Spleen (tissue), 11 donors: ENCODE measurements around the gene TAX1BP1. TPM values are rescaled to one million over a fixed set of nuclear protein-coding genes. Genes with fewer than 3 reads are reported as not detected.

Experiments
- DNase-seq: peaks from one replicate; pipeline ENCODE4 v3.0.0-alpha.2; 2020
- H3K27ac ChIP-seq, 8 donors: fragments of 200-600 bp; sonication (generic) in 7 of 8; 1 replicate in 4 of 8; 2 replicates in 4 of 8; pipeline versions ENCODE4 v1.5.0 to v1.8.0; 2016 to 2021; ENCODE audit warnings: inconsistent platforms in 4 of 8, mild to moderate bottlenecking in 4 of 8, moderate library complexity in 1 of 8
- H3K27me3 ChIP-seq, 7 donors: fragments of 200-600 bp; sonication (generic) in 6 of 7; replicated peaks in 1 of 7; 1 replicate in 4 of 7; 2 replicates in 3 of 7; pipeline versions ENCODE4 v1.5.0 to v1.8.0; 2016 to 2021; ENCODE audit warnings: inconsistent platforms in 3 of 7, mild to moderate bottlenecking in 1 of 7
- H3K36me3 ChIP-seq, 6 donors: fragments of 200-600 bp; sonication (generic) in 5 of 6; 1 replicate in 4 of 6; 2 replicates in 2 of 6; pipeline versions ENCODE4 v1.5.0 to v1.8.0; 2016 to 2021; ENCODE audit warnings: inconsistent platforms in 2 of 6
- H3K4me1 ChIP-seq, 6 donors: fragments of 200-600 bp; sonication (generic) in 5 of 6; 1 replicate in 3 of 6; 2 replicates in 3 of 6; pipeline versions ENCODE4 v1.5.0 to v1.8.0; 2016 to 2021; ENCODE audit warnings: inconsistent platforms in 3 of 6
- H3K4me3 ChIP-seq, 8 donors: fragments of 200-600 bp; sonication (generic) in 7 of 8; 1 replicate in 4 of 8; 2 replicates in 4 of 8; pipeline versions ENCODE4 v1.5.0 to v1.8.0; 2016 to 2021; ENCODE audit warnings: inconsistent platforms in 4 of 8, mild to moderate bottlenecking in 4 of 8, moderate library complexity in 2 of 8
- H3K9me3 ChIP-seq, 8 donors: fragments of 200-600 bp; sonication (generic) in 7 of 8; 1 replicate in 4 of 8; 2 replicates in 4 of 8; pipeline versions ENCODE4 v1.5.0 to v1.8.0; 2016 to 2021; ENCODE audit warnings: inconsistent platforms in 4 of 8
- POLR2A ChIP-seq, 3 donors: fragments of 450-650 bp; IDR thresholded peaks; one replicate each; pipeline ENCODE4 v1.5.1; 2017; ENCODE audit warnings: antibody characterized with exemption in 3 of 3, mild to moderate bottlenecking in 1 of 3
- POLR2AphosphoS5 ChIP-seq, 3 donors: sonication (generic); formaldehyde crosslinking; IDR thresholded peaks; one replicate each; pipeline ENCODE4 v1.5.1; 2017; ENCODE audit warnings: antibody characterized with exemption in 3 of 3
- WGBS, 5 donors: extraction: QIAGEN DNeasy Blood & Tissue Kit in 3 of 5; methylation state at CpG; one replicate each; pipeline versions ENCODE4 v1.1.5 to v1.1.7; 2013 to 2018; 5-methylcytosine and 5-hydroxymethylcytosine counted together
- intact Hi-C: fragments of 100-400 bp; cut with DNase I; formaldehyde crosslinking; loops from one replicate; pipeline ENCODE4 v1.15.0; 2023; ENCODE audit warnings: low total_unique reads
- polyA plus RNA-seq, 3 donors: library from polyadenylated mRNA; stranded (reverse); fragments of 200-250 nt; gene quantifications; one replicate each; pipeline ENCODE4 v1.2.1, GENCODE V29; 2013
- total RNA-seq, 7 donors: library from RNA; depleted of rRNA in 3 of 7; stranded (reverse); fragments of >200 nt in 3 of 7; fragmentation: NEBNext Ultra II Directional in 4 of 7; extraction: Animal tissue kit (Norgen Biotek cat#: 25700) in 4 of 7; gene quantifications; one replicate each; pipeline versions ENCODE4 v1.1.0 to v1.2.1, GENCODE V29; 2016 to 2021
- TF ChIP-seq, protein P1 (sequence below), 11 experiments: fragments of 200-600 bp in 7 of 11; fragments of 450-650 bp in 4 of 11; sonication (generic) in 4 of 11; IDR thresholded peaks in 8 of 11; conservative IDR thresholded peaks in 3 of 11; 1 replicate in 7 of 11; 2 replicates in 4 of 11; pipeline versions ENCODE4 v1.4.0 to v1.8.0; 2016 to 2021; ENCODE audit warnings: antibody characterized with exemption in 11 of 11, inconsistent platforms in 4 of 11, mild to moderate bottlenecking in 1 of 11
- donor health status: healthy with polysubstance abuse.
- donor health status: DM: no; HTN: no; CAD: no; lungs with moderate emphysema.
- donor health status: DM: no; HTN: no; CAD: no.
- donor health status: Bipolar disorder and iron deficiency.
- donor health status: healthy.
- donor health status: DM: no; HTN: no; CAD: no.
- donor health status: DM: yes; HTN: yes; CAD: no.

The TAX1BP1 gene
- total and polyA plus RNA-seq, 10 donors: 28.6 to 146 (median 99.3) TPM

GRCh38 chr7:27774717-27775328 is 34.9 kb downstream of the TAX1BP1 start:
- Histone ChIP-seq H3K36me3 (peaks cover 0 to 60% (median 21%) of the 10 kb centered on the region in 6 donors), H3K4me1 (peaks cover 0 to 6% (median 0%) of the 10 kb centered on the region in 6 donors), H3K27me3 (no peaks in the 10 kb centered on the region), H3K4me3 (no peak overlapping the region), H3K27ac (no peak overlapping the region), H3K9me3 (no peaks in the 10 kb centered on the region)
- WGBS, 5 donors: 59 to 69% (median 66%) methylated on average over 2 of the region's 2 CpGs
- no peak for DNase-seq
- intact Hi-C loops: no loop called here
- TF ChIP-seq POLR2A (IDR thresholded peaks at IDR 0.05): no peak
- TF ChIP-seq, protein P1, sequence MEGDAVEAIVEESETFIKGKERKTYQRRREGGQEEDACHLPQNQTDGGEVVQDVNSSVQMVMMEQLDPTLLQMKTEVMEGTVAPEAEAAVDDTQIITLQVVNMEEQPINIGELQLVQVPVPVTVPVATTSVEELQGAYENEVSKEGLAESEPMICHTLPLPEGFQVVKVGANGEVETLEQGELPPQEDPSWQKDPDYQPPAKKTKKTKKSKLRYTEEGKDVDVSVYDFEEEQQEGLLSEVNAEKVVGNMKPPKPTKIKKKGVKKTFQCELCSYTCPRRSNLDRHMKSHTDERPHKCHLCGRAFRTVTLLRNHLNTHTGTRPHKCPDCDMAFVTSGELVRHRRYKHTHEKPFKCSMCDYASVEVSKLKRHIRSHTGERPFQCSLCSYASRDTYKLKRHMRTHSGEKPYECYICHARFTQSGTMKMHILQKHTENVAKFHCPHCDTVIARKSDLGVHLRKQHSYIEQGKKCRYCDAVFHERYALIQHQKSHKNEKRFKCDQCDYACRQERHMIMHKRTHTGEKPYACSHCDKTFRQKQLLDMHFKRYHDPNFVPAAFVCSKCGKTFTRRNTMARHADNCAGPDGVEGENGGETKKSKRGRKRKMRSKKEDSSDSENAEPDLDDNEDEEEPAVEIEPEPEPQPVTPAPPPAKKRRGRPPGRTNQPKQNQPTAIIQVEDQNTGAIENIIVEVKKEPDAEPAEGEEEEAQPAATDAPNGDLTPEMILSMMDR (IDR thresholded peaks at IDR 0.05 in 8 of 11, conservative IDR thresholded peaks at IDR 0.05 in 3 of 11): peak in 8 of 11 experiments; percentile 8 to 45 (median 34)

DNA sequence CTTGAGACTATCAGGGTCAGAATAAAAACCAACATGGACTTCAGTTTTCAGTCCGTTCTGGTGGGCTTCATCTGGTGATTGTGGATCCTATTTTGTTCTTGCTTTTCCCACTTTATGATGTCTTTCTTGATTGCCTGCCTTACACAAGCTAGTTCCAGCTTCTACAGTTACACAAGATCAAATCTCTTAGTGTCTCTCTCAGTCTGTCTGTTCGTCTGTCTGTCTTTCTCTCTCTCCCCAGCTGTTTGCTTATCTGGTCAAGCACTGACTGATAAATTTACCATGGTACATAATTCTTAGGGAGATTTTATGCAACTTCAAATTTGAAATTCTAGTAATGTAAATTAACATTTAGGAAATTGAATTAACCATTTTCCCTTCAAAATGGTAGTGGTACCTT is 35.8 kb downstream of the TAX1BP1 start:
- Histone ChIP-seq H3K4me3 (no peak overlapping the region), H3K27me3 (no peaks in the 10 kb centered on the region), H3K4me1 (peaks cover 0 to 6% (median 0%) of the 10 kb centered on the region in 6 donors), H3K27ac (no peak overlapping the region), H3K36me3 (peaks cover 0 to 51% (median 15%) of the 10 kb centered on the region in 6 donors), H3K9me3 (no peaks in the 10 kb centered on the region)
- no peak for DNase-seq
- TF ChIP-seq, protein P1 (IDR thresholded peaks at IDR 0.05 in 8 of 11, conservative IDR thresholded peaks at IDR 0.05 in 3 of 11): no peak
- TF ChIP-seq POLR2A (IDR thresholded peaks at IDR 0.05): no peak
- no peak for TF ChIP-seq POLR2AphosphoS5 (IDR thresholded peaks at IDR 0.05)
- 84 to 98% (median 93%) methylated on average over 2 of the region's 2 CpGs for WGBS, 5 donors
- intact Hi-C loops: no loop called here

- peaks cover 0 to 34% (median 4%) of the 10 kb centered on the region in 6 donors for H3K36me3 ChIP-seq
- intact Hi-C loops: no loop called here
- WGBS, 5 donors: 72 to 98% (median 95%) methylated on average over 2 of the region's 2 CpGs
- H3K27me3 ChIP-seq: no peaks in the 10 kb centered on the region
- no peak for DNase-seq
- no peak overlapping the region for H3K4me3 ChIP-seq
- H3K27ac ChIP-seq: no peak overlapping the region
- no peaks in the 10 kb centered on the region for H3K9me3 ChIP-seq
- peaks cover 0 to 9% (median 1%) of the 10 kb centered on the region in 6 donors for H3K4me1 ChIP-seq
- TF ChIP-seq POLR2AphosphoS5 (IDR thresholded peaks at IDR 0.05) (no peak), POLR2A (IDR thresholded peaks at IDR 0.05) (no peak)
- TF ChIP-seq, protein P1 (IDR thresholded peaks at IDR 0.05 in 8 of 11, conservative IDR thresholded peaks at IDR 0.05 in 3 of 11): no peak
Measured at GRCh38 chr7:27777662-27778061, 37.7 kb downstream of the TAX1BP1 start.

GRCh38 chr7:27779873-27780272 is 39.9 kb downstream of the TAX1BP1 start:
- H3K9me3 ChIP-seq: no peaks in the 10 kb centered on the region
- peaks cover 0 to 12% (median 3%) of the 10 kb centered on the region in 6 donors for H3K4me1 ChIP-seq
- no peaks in the 10 kb centered on the region for H3K27me3 ChIP-seq
- intact Hi-C loops: loop anchor here (10.0 kb wide), 1 partner anchor 585 kb away; no protein-coding TSS in a partner anchor
- no peak overlapping the region for H3K27ac ChIP-seq
- DNase-seq: no peak
- no peak overlapping the region for H3K4me3 ChIP-seq
- peaks cover 0 to 28% (median 3%) of the 10 kb centered on the region in 6 donors for H3K36me3 ChIP-seq
- TF ChIP-seq POLR2A (IDR thresholded peaks at IDR 0.05) (no peak), POLR2AphosphoS5 (IDR thresholded peaks at IDR 0.05) (no peak)
- TF ChIP-seq, protein P1 (IDR thresholded peaks at IDR 0.05 in 8 of 11, conservative IDR thresholded peaks at IDR 0.05 in 3 of 11): no peak
